GM19452 (cell line): ENCODE measurements around the gene BOD1L1.
"Not testable (repeated sequence)": the region's sequence is repeated elsewhere in the genome, so short reads cannot be mapped to it uniquely, and the experiment has no call there.

Source experiments
- ATAC-seq: cut with Tn5 transposase; IDR thresholded peaks from one replicate; pipeline ENCODE4 v1.9.1; 2021; ENCODE audit not compliant: unreplicated experiment

BOD1L1 gene

GRCh38 chr4:13560111-13560510 is 67.4 kb downstream of the BOD1L1 start:
- not testable (repeated sequence) for ATAC-seq

- no peak for ATAC-seq
Observed at GRCh38 chr4:13559413-13559812, 68.1 kb downstream of the BOD1L1 start.

DNA sequence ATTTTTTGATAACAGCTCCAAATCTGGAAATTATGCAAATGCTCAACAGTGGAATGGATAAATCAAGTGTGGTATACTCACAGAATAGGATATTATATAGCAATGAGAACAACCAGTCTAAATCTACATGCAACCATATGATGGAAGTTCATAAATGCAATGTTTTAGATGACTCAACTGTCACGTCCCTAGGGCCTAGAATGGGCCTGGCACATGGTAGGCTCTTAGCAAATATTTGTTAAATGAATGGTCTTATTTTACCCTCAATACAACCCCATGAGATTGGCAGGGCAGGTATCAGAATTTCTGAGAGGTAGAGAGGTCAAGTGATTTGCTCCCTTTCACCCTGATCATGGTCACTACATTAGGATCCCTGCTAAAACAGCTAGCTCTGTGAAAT is 68.6 kb downstream of the BOD1L1 start:
- ATAC-seq = no peak

DNA sequence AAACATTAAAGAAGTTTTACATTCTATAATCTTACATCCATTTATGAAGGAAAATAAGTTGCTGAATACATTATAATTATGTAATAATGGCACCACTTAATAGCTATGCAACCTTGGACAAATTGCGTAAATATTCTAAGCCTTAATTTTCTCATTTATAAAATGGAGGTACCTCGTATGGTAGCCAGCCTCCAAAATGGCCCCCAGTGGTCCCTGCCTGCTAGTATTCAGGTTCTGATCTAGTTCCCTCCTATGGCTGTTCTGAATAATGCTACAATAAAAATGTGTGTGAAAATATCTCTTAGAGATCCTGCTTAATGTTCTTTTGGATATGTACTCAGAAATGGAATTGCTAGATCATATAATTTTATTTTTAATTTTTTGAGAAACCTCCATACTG is 72.2 kb downstream of the BOD1L1 start:
- no peak for ATAC-seq

GRCh38 chr4:13553081-13553480 is 74.4 kb downstream of the BOD1L1 start:
- ATAC-seq = no peak

- ATAC-seq = peak; percentile 75
Observed at GRCh38 chr4:13548984-13549546, 78.5 kb downstream of the BOD1L1 start.

GRCh38 chr4:13548059-13548983 is 79.2 kb downstream of the BOD1L1 start:
- no peak for ATAC-seq

DNA sequence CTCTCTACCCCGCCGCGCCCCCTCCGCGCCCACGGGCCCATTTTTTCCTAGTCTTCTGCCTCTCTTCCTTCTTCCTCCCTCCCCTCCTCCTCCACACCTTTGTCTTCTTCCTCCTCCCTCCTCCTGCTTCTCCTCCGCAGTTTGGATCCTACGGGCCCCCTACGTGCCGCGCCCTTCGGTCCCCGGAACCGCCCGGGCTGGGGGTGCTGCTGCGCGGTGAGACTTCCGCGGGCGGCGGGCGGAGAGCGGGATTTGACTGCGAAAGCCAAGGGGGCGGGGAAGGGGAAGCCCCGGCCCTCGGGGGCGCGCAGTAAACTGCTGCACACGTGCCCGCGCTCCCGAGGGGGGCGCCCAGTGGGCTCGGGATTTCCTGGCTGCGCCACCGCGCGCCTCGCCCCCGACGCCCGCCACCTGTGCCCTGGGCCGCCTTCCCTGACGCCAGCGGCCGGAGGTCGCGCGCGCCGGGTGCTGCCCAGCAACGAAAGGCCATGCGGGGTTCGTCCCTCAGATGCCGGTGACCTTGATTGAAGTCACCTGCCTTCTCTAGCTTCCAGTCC is 80.0 kb downstream of the BOD1L1 start:
- ATAC-seq = no peak

GRCh38 chr4:13546941-13547484 is 80.5 kb downstream of the BOD1L1 start:
- no peak for ATAC-seq

DNA sequence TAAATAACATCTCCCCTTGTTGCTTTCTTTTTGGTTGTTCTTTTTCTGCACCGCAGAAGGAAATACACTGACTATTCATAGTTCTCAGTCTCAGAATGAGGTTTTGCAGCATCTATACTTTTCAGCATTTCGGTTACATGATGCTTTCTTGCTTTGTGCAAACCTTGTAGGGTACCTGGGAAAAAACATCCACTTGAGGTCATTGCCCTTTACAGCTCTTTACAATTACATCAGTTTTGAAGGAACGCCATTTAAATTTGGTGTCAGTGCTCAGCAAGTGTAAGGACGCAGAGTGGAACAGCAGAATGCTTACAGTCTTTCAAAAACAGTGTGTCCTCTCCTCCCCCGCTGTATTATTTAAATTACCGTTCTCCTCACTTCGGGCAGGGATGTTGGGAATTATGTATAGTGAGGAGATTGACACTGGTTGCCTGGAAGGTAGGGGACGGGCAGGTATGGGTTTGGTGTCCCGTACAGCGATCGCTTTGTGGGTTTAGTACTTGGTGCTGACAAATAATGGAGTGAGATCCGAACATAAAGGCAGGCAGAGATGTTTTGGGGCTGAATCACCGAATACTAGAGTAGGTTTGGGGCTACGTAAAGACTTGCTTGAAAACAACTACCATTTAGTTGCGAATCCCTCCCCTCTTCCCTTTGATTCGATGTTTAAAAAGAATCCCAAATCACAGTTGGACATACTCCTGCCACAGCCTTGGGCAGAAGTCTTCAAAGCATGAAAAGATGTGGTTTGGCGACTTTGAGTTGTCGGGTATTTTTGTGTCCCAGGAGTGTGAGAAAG is 81.2 kb downstream of the BOD1L1 start:
- ATAC-seq = no peak

DNA sequence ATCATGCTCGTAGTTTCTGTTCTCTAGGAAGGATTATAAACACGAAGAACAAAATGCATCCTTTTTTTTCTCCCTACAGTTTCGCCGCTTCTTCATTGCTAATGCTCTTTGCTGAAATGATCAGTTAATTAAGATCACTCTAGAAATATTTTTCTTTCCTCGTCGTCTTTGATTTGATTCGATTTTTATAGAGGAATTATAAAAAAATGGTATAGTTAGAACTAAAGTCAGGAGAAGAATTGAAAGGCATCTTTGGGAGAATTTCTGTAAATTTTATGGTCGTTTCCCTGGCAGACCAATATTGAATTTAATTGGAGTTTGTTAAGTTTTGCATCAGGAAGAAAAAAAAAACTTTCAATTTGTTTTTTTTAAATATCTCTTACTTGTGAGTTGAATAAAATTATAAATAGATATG is 82.1 kb downstream of the BOD1L1 start:
- ATAC-seq = no peak

DNA sequence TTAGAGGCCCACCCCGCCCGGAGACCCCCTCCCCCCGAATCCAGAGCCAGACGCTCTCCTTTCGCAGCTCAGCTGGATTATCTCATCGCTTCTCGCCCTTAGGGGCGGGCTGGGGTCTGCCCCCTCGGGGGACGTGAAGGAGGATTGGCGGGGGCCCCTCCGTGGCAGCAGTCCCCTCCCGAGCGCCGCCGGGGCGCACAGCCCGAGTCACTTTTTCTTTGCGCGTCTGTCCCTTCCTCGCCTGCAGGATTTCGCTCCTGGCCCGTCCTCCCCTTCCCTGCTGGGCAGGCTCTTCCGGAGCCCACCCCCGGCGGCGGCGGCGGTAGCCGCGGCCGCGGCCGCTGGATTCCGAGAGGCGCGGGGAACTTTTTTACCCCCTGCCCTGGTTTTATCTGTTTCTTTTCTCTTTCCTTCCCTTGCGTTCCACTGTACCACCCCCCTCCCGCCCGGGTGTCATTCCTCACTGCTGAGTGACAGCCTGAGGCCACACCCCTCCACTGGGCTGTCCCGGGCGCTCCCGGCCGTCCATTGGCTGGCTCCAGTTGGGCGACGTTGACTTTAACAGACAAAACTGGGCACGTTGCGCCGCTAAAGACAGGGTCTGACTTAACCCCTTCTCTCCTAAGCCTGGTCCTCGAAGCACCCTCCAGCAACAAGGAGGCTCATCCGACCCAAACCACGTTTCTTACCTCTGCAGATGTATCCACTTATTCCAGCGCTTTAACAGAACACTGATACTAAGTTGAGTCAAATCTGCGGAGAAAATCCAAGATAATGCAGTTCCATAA is 82.7 kb downstream of the BOD1L1 start:
- ATAC-seq = peak; percentile 38

DNA sequence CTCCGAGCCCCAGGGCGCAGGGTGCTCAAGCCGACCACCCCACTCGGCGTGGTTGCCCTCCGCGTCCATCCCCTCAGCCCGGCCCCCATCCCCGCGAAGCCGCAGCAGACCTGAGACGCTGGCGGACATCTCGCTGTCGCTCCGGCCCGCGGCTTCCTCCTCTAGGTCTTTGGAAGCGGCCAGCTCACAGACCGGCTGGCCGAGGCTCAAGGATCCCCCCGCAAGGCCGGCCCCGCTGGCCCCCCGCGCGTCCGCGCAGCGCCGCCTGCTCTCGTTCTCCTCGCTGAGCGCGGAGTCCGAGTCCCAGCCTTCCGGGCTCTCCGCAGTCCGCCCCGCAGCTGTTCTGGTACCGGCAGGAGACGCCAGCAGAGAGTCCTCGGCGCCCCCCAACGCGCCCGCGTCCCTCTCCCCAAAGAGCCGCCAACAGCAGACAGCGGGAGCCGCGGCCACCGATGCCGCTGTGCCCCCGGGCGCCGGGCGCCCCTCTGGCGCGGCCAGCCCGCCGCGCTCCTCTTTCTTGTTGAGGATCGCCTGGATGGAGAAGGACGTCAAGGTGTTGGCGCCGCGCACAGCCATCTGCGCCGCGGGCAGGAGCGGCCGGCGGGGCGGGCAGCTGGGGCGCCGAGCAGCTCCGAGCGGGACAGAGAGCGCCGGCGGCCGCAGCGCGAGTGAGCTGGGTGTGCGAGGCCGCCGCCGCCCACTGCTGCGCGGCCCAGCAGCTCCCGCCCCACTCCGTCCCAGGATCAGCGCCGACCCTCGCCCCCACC is 83.5 kb downstream of the BOD1L1 start, which contains the start of gene NKX3-2:
NKX3-2 (minus strand) TSS at position 670 of the 767 bp plus-strand sequence; CDS start at position 576, 94 bp downstream.
- no peak for ATAC-seq

GRCh38 chr4:13543032-13543838 is 84.3 kb downstream of the BOD1L1 start:
- no peak for ATAC-seq

GRCh38 chr4:13542577-13543031 is 84.9 kb downstream of the BOD1L1 start:
- no peak for ATAC-seq

DNA sequence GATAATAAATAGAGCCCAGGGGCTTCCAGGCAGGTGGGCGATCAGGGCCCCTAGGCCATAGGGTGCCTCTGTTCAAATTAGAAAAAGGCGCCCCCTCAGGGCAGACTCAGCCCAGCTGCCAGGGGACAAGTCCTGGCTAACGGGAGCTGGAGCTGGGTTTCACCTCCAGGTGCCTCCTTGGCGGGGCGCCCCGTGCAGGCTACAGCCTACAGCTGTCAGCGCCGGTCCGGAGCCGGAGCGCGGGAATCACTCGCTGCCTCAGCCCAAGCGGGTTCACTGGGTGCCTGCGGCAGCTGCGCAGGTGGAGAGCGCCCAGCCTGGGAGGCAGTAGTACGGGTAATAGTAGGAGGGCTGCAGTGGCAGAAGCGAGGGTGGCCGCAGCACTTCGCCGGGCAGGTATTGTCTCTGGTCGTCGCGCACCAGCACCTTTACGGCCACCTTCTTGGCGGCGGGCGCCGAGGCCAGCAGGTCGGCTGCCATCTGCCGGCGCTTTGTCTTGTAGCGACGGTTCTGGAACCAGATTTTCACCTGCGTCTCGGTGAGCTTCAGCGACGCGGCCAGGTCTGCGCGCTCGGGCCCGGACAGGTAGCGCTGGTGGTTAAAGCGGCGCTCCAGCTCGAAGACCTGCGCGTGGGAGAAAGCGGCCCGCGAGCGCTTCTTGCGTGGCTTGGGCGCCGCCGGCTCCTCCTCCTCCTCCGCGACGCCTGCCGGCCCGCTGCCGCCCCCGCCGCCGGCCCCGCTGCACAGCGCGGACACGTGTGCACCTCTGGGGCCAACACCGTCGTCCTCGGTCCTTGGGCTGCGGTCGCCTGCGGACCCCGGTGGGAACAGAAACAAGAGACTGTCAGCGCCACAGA is 85.6 kb downstream of the BOD1L1 start:
- ATAC-seq = no peak

- ATAC-seq = no peak
Observed at GRCh38 chr4:13541176-13541604, 86.3 kb downstream of the BOD1L1 start.
